H9 (cell line): Measurements from ENCODE around the gene SLC25A22. TPM values are rescaled to one million over a fixed set of nuclear protein-coding genes. Genes with fewer than 3 reads are reported as not detected.

Source experiments
- DNase-seq: peaks from one replicate; pipeline ENCODE4 v3.0.0-alpha.2; 2017
- H2AFZ ChIP-seq: one replicate; pipeline ENCODE4 v1.6.1; 2013; ENCODE audit warnings: mild to moderate bottlenecking, low read length, control low read depth, moderate library complexity
- H2AK5ac ChIP-seq: 2 replicates; pipeline ENCODE4 v1.6.1; 2013; ENCODE audit warnings: low read length, control low read depth, mixed read lengths; ENCODE audit not compliant: insufficient read length
- H2BK120ac ChIP-seq: one replicate; pipeline ENCODE4 v1.6.1; 2013; ENCODE audit warnings: low read depth, mild to moderate bottlenecking, low read length, control low read depth, inconsistent platforms; ENCODE audit not compliant: poor library complexity, severe bottlenecking
- H2BK12ac ChIP-seq: 2 replicates; pipeline ENCODE4 v1.6.1; 2013; ENCODE audit warnings: low read length, control low read depth, mixed read lengths, low read depth; ENCODE audit not compliant: insufficient read length
- H2BK15ac ChIP-seq: 2 replicates; pipeline ENCODE4 v1.6.1; 2013; ENCODE audit warnings: low read depth, low read length, control low read depth
- H2BK20ac ChIP-seq: one replicate; pipeline ENCODE4 v1.6.1; 2013; ENCODE audit warnings: low read depth, mild to moderate bottlenecking, low read length, control low read depth, inconsistent platforms; ENCODE audit not compliant: poor library complexity, severe bottlenecking
- H2BK5ac ChIP-seq: 2 replicates; pipeline ENCODE4 v1.6.1; 2013; ENCODE audit warnings: low read length, control low read depth, mixed read lengths; ENCODE audit not compliant: insufficient read length
- H3K14ac ChIP-seq: 2 replicates; pipeline ENCODE4 v1.6.1; 2013; ENCODE audit warnings: low read length, control low read depth; ENCODE audit not compliant: insufficient read depth
- H3K18ac ChIP-seq: 2 replicates; pipeline ENCODE4 v1.6.1; 2013; ENCODE audit warnings: low read depth, mild to moderate bottlenecking, mixed read lengths, low read length, control low read depth; ENCODE audit not compliant: insufficient read length
- H3K23ac ChIP-seq: 2 replicates; pipeline ENCODE4 v1.6.1; 2013; ENCODE audit warnings: low read length, control low read depth, mixed read lengths, low read depth; ENCODE audit not compliant: insufficient read length
- H3K23me2 ChIP-seq: 2 replicates; pipeline ENCODE4 v1.6.1; 2013; ENCODE audit warnings: low read depth, mild to moderate bottlenecking, mixed read lengths, low read length, control low read depth; ENCODE audit not compliant: insufficient read length, poor library complexity, severe bottlenecking
- H3K27ac ChIP-seq: 2 replicates; pipeline ENCODE4 v1.5.1; 2013; ENCODE audit warnings: low read length, control low read depth, mixed read lengths, low read depth; ENCODE audit not compliant: insufficient read length
- H3K27me3 ChIP-seq: 2 replicates; pipeline ENCODE4 v1.6.1; 2013; ENCODE audit warnings: low read length, control low read depth, inconsistent platforms; ENCODE audit not compliant: insufficient read depth
- H3K4ac ChIP-seq: 2 replicates; pipeline ENCODE4 v1.6.1; 2013; ENCODE audit warnings: low read depth, mild to moderate bottlenecking, control low read depth, inconsistent platforms, low read length, moderate library complexity
- H3K4me1 ChIP-seq: 2 replicates; pipeline ENCODE4 v1.6.1; 2013; ENCODE audit warnings: low read length, control low read depth, inconsistent platforms; ENCODE audit not compliant: insufficient read depth
- H3K4me2 ChIP-seq: 2 replicates; pipeline ENCODE4 v1.6.1; 2013; ENCODE audit warnings: low read length, control low read depth, mixed read lengths; ENCODE audit not compliant: insufficient read length, insufficient read depth
- H3K56ac ChIP-seq: 2 replicates; pipeline ENCODE4 v1.6.1; 2013; ENCODE audit warnings: low read depth, mild to moderate bottlenecking, mixed read lengths, low read length, control low read depth; ENCODE audit not compliant: insufficient read length
- H3K79me1 ChIP-seq: 2 replicates; pipeline ENCODE4 v1.6.1; 2013; ENCODE audit warnings: low read depth, mild to moderate bottlenecking, moderate library complexity, low read length, control low read depth, inconsistent platforms; ENCODE audit not compliant: insufficient read depth, poor library complexity, severe bottlenecking
- H3K79me2 ChIP-seq: 2 replicates; pipeline ENCODE4 v1.6.1; 2013; ENCODE audit warnings: low read length, control low read depth, inconsistent platforms; ENCODE audit not compliant: insufficient read depth
- H3K9ac ChIP-seq: 2 replicates; pipeline ENCODE4 v1.6.1; 2013; ENCODE audit warnings: low read length, control low read depth, mixed read lengths; ENCODE audit not compliant: insufficient read length; ENCODE audit errors: extremely low read depth
- H3K9me3 ChIP-seq: one replicate; pipeline ENCODE4 v1.6.1; 2013; ENCODE audit warnings: low read depth, low read length, inconsistent platforms; ENCODE audit not compliant: control insufficient read depth
- H3T11ph ChIP-seq: one replicate; pipeline ENCODE4 v1.6.1; 2013; ENCODE audit warnings: mild to moderate bottlenecking, low read length, control low read depth, inconsistent platforms
- H4K20me1 ChIP-seq: one replicate; pipeline ENCODE4 v1.6.1; 2013; ENCODE audit not compliant: control insufficient read depth, insufficient read length, insufficient read depth
- H4K5ac ChIP-seq: 2 replicates; pipeline ENCODE4 v1.6.1; 2013; ENCODE audit warnings: low read depth, mild to moderate bottlenecking, mixed read lengths, low read length, control low read depth; ENCODE audit not compliant: insufficient read length
- H4K8ac ChIP-seq: replicated peaks from 2 replicates; pipeline ENCODE4 v1.6.1; 2013; ENCODE audit warnings: low read length, control low read depth, mixed read lengths, low read depth; ENCODE audit not compliant: insufficient read length
- H4K91ac ChIP-seq: 2 replicates; pipeline ENCODE4 v1.6.1; 2013; ENCODE audit warnings: low read depth, mild to moderate bottlenecking, moderate library complexity, mixed read lengths, low read length, control low read depth; ENCODE audit not compliant: insufficient read length
- H3K27ac Mint-ChIP-seq, 3 experiments: 2 replicates in 2 of 3; 3 replicates in 1 of 3; pipeline ENCODE4 v1.8.0; 2020 to 2021; ENCODE audit warnings: mixed read lengths in 3 of 3, mild to moderate bottlenecking in 1 of 3, moderate library complexity in 1 of 3
- H3K27me3 Mint-ChIP-seq: 2 replicates; pipeline ENCODE4 v1.8.0; 2021; ENCODE audit warnings: low read depth, mild to moderate bottlenecking, moderate library complexity, mixed read lengths
- H3K36me3 Mint-ChIP-seq, 3 experiments: 2 replicates in 2 of 3; 3 replicates in 1 of 3; pipeline ENCODE4 v1.8.0; 2020 to 2021; ENCODE audit warnings: low read depth in 3 of 3, mixed read lengths in 3 of 3; ENCODE audit not compliant: insufficient read depth in 1 of 3
- H3K4me1 Mint-ChIP-seq, 2 experiments: 2 replicates each; pipeline ENCODE4 v1.8.0; 2020; ENCODE audit warnings: mixed read lengths in 2 of 2
- H3K4me3 Mint-ChIP-seq, 2 experiments: 2 replicates in 1 of 2; 3 replicates in 1 of 2; pipeline ENCODE4 v1.8.0; 2020 to 2021; ENCODE audit warnings: mild to moderate bottlenecking in 2 of 2, mixed read lengths in 2 of 2, moderate library complexity in 1 of 2
- H3K9me3 Mint-ChIP-seq, 2 experiments: 2 replicates in 1 of 2; 3 replicates in 1 of 2; pipeline ENCODE4 v1.8.0; 2020; ENCODE audit warnings: mild to moderate bottlenecking in 2 of 2, mixed read lengths in 2 of 2, moderate library complexity in 1 of 2
- CTCF ChIP-seq: fragments of 200-600 bp; sonication (generic); conservative IDR thresholded peaks from 3 replicates; pipeline ENCODE4 v1.8.0; 2021; ENCODE audit warnings: antibody characterized with exemption, mild to moderate bottlenecking
- WGBS: extraction: QIAGEN DNeasy Blood & Tissue Kit; methylation state at CpG from one replicate; pipeline ENCODE4 v1.1.7; 2013; ENCODE audit warnings: missing lambda C conversion rate, low lambda C conversion rate, mixed read lengths; ENCODE audit not compliant: insufficient read length; ENCODE audit errors: extremely low coverage; 5-methylcytosine and 5-hydroxymethylcytosine counted together
- total RNA-seq: library from RNA; stranded (reverse); gene quantifications from 2 replicates; pipeline ENCODE4 v1.2.1, GENCODE V29; 2021

The SLC25A22 gene
- total RNA-seq, 1 experiment from 2014 or later = 51.9 TPM

- Histone ChIP-seq H3K4me2 (no peak overlapping the region), H3K4me1 (no peaks in the 10 kb centered on the region), H4K91ac (no peak overlapping the region), H2BK120ac (no peak overlapping the region), H4K8ac (no peak overlapping the region), H2AK5ac (no peak overlapping the region), H3K56ac (no peak overlapping the region), H3K18ac (no peak overlapping the region), H4K5ac (no peak overlapping the region), H2BK20ac (no peak overlapping the region), H3K27me3 (no peaks in the 10 kb centered on the region), H3T11ph (no peak overlapping the region), H3K9ac (no peak overlapping the region), H3K14ac (no peak overlapping the region), H4K20me1 (no peaks in the 10 kb centered on the region), H3K27ac (no peak overlapping the region), H2BK12ac (no peak overlapping the region), H2BK15ac (no peak overlapping the region), H3K4ac (no peak overlapping the region), H3K23me2 (peaks cover 7% of the 10 kb centered on the region), H3K23ac (no peak overlapping the region), H2BK5ac (no peak overlapping the region), H3K79me1 (no peaks in the 10 kb centered on the region), H3K9me3 (no peaks in the 10 kb centered on the region), H3K79me2 (no peaks in the 10 kb centered on the region), H2AFZ (no peak overlapping the region)
- DNase-seq = no peak
- Mint-ChIP-seq H3K36me3 (peaks cover under 1 to 8% (median 8%) of the 10 kb centered on the region in 3 experiments; a peak in 5 of 7 replicates), H3K27me3 (no peaks in the 10 kb centered on the region), H3K4me3 (no peak overlapping the region), H3K27ac (peak overlapping the region in 1 of 3 experiments; percentile 35; a peak in 1 of 7 replicates), H3K9me3 (no peaks in the 10 kb centered on the region), H3K4me1 (peaks cover 7 to 11% of the 10 kb centered on the region in 2 experiments)
- no CpG with 5 or more reads among the region's 28 CpGs for WGBS
- no peak for TF ChIP-seq CTCF
Observed at GRCh38 chr11:802693-803466, 4.8 kb upstream of the SLC25A22 start.
